K562 (cell line): ENCODE results near the gene DLX6. TPM values are rescaled to one million over a fixed set of nuclear protein-coding genes. Genes with fewer than 3 reads are reported as not detected.
A peak's percentile ranks its signal among the peaks of the same experiment; 100 is the strongest.
"Not testable (repeated sequence)": the region's sequence is repeated elsewhere in the genome, so short reads cannot be mapped to it uniquely, and the experiment has no call there.

Experiments
- ATAC-seq: fragments of 200-7000 bp; cut with Tn5 transposase; 3 replicates; pipeline ENCODE4 v1.9.1; 2020; ENCODE audit warnings: moderate library complexity
- BruUV-seq: library from RNA; stranded (reverse); fragments of 400-500 nt; replicated peaks from 2 replicates; lab custom pipeline; 2021; lab: Mats Ljungman, UMichigan
- CTCF ChIA-PET: fragments of 300-600 bp; formaldehyde crosslinking; extraction: SDS; loops from one replicate; lab custom pipeline; 2021; ENCODE audit warnings: low intra/inter-chr PET ratio; lab: Yijun Ruan, JAX
- POLR2A ChIA-PET: fragments of 300-600, 350-650 bp; sonication (Branson Sonifier 250); formaldehyde crosslinking; extraction: SDS; loops from one replicate; lab custom pipeline; 2021; ENCODE audit warnings: antibody characterized with exemption, inconsistent platforms; lab: Yijun Ruan, JAX
- DNase-seq, 4 experiments: peaks; one replicate each; pipeline versions ENCODE4 v3.0.0 to v3.0.0-alpha.2; 2011 to 2018; ENCODE audit warnings: low spot score in 3 of 4, mixed read lengths in 3 of 4; ENCODE audit errors: extremely low read depth in 1 of 4
- FAIRE-seq: peaks from 2 replicates; lab custom pipeline; 2011; peaks lifted over from hg19 to GRCh38; lab: Jason Lieb, UNC
- H2AFZ ChIP-seq: 2 replicates; pipeline ENCODE4 v1.6.0; 2011; ENCODE audit warnings: low read depth, low read length, control low read depth, inconsistent platforms
- H3K27ac ChIP-seq: fragments of 200-600 bp; 3 replicates; pipeline ENCODE4 v1.8.0; 2011; ENCODE audit warnings: low read depth, mild to moderate bottlenecking, control low read depth, inconsistent platforms, low read length, moderate library complexity, mixed read lengths; ENCODE audit errors: extremely low read depth
- H3K27me3 ChIP-seq, 2 experiments: fragments of 300-600 bp in 1 of 2; 2 replicates in 1 of 2; 3 replicates in 1 of 2; pipeline versions ENCODE4 v1.6.0 to v1.8.0; 2011; ENCODE audit warnings: inconsistent platforms in 2 of 2, low read length in 2 of 2, mild to moderate bottlenecking in 1 of 2, mixed read lengths in 1 of 2, moderate library complexity in 1 of 2; ENCODE audit not compliant: control insufficient read depth in 2 of 2, insufficient read depth in 2 of 2
- H3K36me3 ChIP-seq: fragments of 300-600 bp; 3 replicates; pipeline ENCODE4 v1.8.0; 2011; ENCODE audit warnings: mild to moderate bottlenecking, low read length, inconsistent platforms; ENCODE audit not compliant: control insufficient read depth, insufficient read depth
- H3K4me1 ChIP-seq, 2 experiments: fragments of 200-600 bp in 1 of 2; replicated peaks in 1 of 2; 2 replicates in 1 of 2; 3 replicates in 1 of 2; pipeline versions ENCODE4 v1.5.1 to v1.8.0; 2011; ENCODE audit warnings: inconsistent platforms in 2 of 2, low read length in 2 of 2, mild to moderate bottlenecking in 1 of 2, mixed read lengths in 1 of 2, moderate library complexity in 1 of 2; ENCODE audit not compliant: control insufficient read depth in 2 of 2, insufficient read depth in 2 of 2
- H3K4me2 ChIP-seq: 2 replicates; pipeline ENCODE4 v1.6.1; 2011; ENCODE audit warnings: low read length, control low read depth, inconsistent platforms, mixed read lengths; ENCODE audit not compliant: insufficient read depth
- H3K4me3 ChIP-seq: fragments of 200-600 bp; sonication (generic), shearing (Covaris generic); 2 replicates; pipeline ENCODE4 v1.5.1; 2016; ENCODE audit warnings: control low read depth, inconsistent platforms
- H3K79me2 ChIP-seq: fragments of 200-600 bp; 3 replicates; pipeline ENCODE4 v1.8.0; 2011; ENCODE audit warnings: low read length, inconsistent platforms; ENCODE audit not compliant: control insufficient read depth, insufficient read depth
- H3K9ac ChIP-seq, 2 experiments: 2 replicates each; pipeline versions ENCODE4 v1.6.0 to v1.6.1; 2011; ENCODE audit warnings: low read depth in 2 of 2, low read length in 2 of 2, control low read depth in 1 of 2, inconsistent platforms in 1 of 2, mild to moderate bottlenecking in 1 of 2, mixed read lengths in 1 of 2; ENCODE audit not compliant: insufficient read depth in 1 of 2
- H3K9me1 ChIP-seq: one replicate; pipeline ENCODE4 v1.6.0; 2011; ENCODE audit warnings: inconsistent platforms, mild to moderate bottlenecking, low read length, moderate library complexity; ENCODE audit not compliant: control insufficient read depth, insufficient read depth
- H3K9me3 ChIP-seq: replicated peaks from 2 replicates; pipeline ENCODE4 v1.5.1; 2011; ENCODE audit warnings: low read depth, low read length, inconsistent platforms; ENCODE audit not compliant: control insufficient read depth, insufficient read depth
- H4K20me1 ChIP-seq: replicated peaks from 2 replicates; pipeline ENCODE4 v1.6.1; 2011; ENCODE audit warnings: low read length, inconsistent platforms, mixed read lengths; ENCODE audit not compliant: control insufficient read depth, insufficient read depth
- CBX3 ChIP-seq, 2 experiments: IDR thresholded peaks; 1 replicate in 1 of 2; 2 replicates in 1 of 2; pipeline ENCODE4 v1.6.1; 2012; ENCODE audit warnings: inconsistent platforms in 2 of 2, low read length in 2 of 2, borderline replicate concordance in 1 of 2, control low read depth in 1 of 2
- CEBPB ChIP-seq: fragments of 450-650 bp; IDR thresholded peaks from 2 replicates; pipeline ENCODE4 v1.6.1; 2016; ENCODE audit warnings: missing genetic modification characterization, missing compliant biosample characterization
- DNMT1 ChIP-seq: fragments of 450-650 bp; IDR thresholded peaks from 2 replicates; pipeline ENCODE4 v1.6.1; 2016; ENCODE audit warnings: antibody characterized with exemption, mild to moderate bottlenecking
- SMC3 ChIP-seq: conservative IDR thresholded peaks from 2 replicates; pipeline ENCODE4 v1.6.1; 2011; ENCODE audit warnings: low read depth, low read length, improper control_type of control experiment; ENCODE audit not compliant: insufficient read depth
- ZNF695 ChIP-seq: fragments of 450-650 bp; formaldehyde crosslinking; IDR thresholded peaks from 2 replicates; pipeline ENCODE4 v1.4.0; 2020; ENCODE audit warnings: mild to moderate bottlenecking, moderate library complexity
- WGBS: fragments of 100-300 bp; shearing (Covaris generic); methylation state at CpG from one replicate; pipeline ENCODE4 v1.1.6; 2016; ENCODE audit warnings: low coverage, mixed read lengths; ENCODE audit not compliant: insufficient coverage; ENCODE audit errors: missing lambda C conversion rate; 5-methylcytosine and 5-hydroxymethylcytosine counted together
- in situ Hi-C: fragments of 300-500 bp; cut with MboI; formaldehyde crosslinking; loops from 4 replicates; pipeline ENCODE4 v1.15.0; 2018; ENCODE audit warnings: inconsistent platforms, mixed read lengths
- intact Hi-C: fragments of 100-400 bp; cut with micrococcal nuclease; formaldehyde crosslinking; loops from 2 replicates; pipeline ENCODE4 v1.14.2; 2022
- polyA plus RNA-seq, 8 experiments: library from polyadenylated mRNA; depleted of rRNA in 4 of 8; stranded (reverse) in 5 of 8; unstranded in 3 of 8; fragments of >200 nt; fragmentation: Nextera tagmentation in 2 of 8; fragmentation: Illumina TruSeq in 1 of 8; extraction: Ambion mirVana in 2 of 8; extraction: Trizol in 1 of 8; gene quantifications; 2 replicates each; pipeline versions ENCODE4 v1.2.1 to v1.2.3, GENCODE V29; 2011 to 2014; ENCODE audit warnings: inconsistent platforms in 1 of 8, missing spikeins in 1 of 8
- total RNA-seq, 7 experiments: library from RNA; depleted of rRNA in 6 of 7; stranded (reverse); fragments of >200 nt in 6 of 7; fragmentation: Illumina TruSeq in 2 of 7; extraction: Trizol in 2 of 7; gene quantifications; 2 replicates each; pipeline versions ENCODE4 v1.2.1 to v1.2.3, GENCODE V29; 2011 to 2021; ENCODE audit warnings: low replicate concordance in 1 of 7

DLX6 gene
- total and polyA plus RNA-seq, 9 of the 15 experiments (the other 6 are each of a cell fraction or from before 2014, with no cell fraction given) = not detected

- TF ChIP-seq CBX3 (IDR thresholded peaks at IDR 0.05; ENCODE audit: borderline replicate concordance in 1 of 2, low read length in 2 of 2) (no peak), SMC3 (peak; percentile 94), CEBPB (tag) (peak; percentile 59), DNMT1 (no peak), ZNF695 (CRISPR knock-in tag) (no peak)
These were observed 22.3 kb downstream of the DLX6 start (continued) for GRCh38 chr7:97027427-97028234.

- H3K9me3 ChIP-seq, H3K36me3 ChIP-seq, CTCF ChIA-PET, H3K79me2 ChIP-seq, H3K27ac ChIP-seq, H3K9me1 ChIP-seq, BruUV-seq, intact Hi-C loops, H3K9ac ChIP-seq, H3K4me1 ChIP-seq, H3K4me3 ChIP-seq, H4K20me1 ChIP-seq, in situ Hi-C loops, H3K4me2 ChIP-seq, H2AFZ ChIP-seq, DNase-seq, ATAC-seq, FAIRE-seq: not testable (repeated sequence)
- POLR2A ChIA-PET = interaction anchor here (0.6 kb wide), 1 partner anchor 60 kb away, joined by 3 read pairs; no protein-coding TSS in a partner anchor
- WGBS = 4% methylated on average over 23 of the region's 30 CpGs
- H3K27me3 ChIP-seq = peaks cover 0 to 18% of the 10 kb centered on the region in 2 experiments; a peak in 2 of 5 replicates
These were observed 29.0 kb downstream of the DLX6 start for GRCh38 chr7:97034213-97034852.
